HK-2 (cell line): ENCODE results near the gene PTH2.
"Not testable (repeated sequence)": the region's sequence is repeated elsewhere in the genome, so short reads cannot be mapped to it uniquely, and the experiment has no call there.

Experiments used
- DNase-seq: peaks from one replicate; pipeline ENCODE4 v3.0.0-alpha.2; 2018; ENCODE audit not compliant: unreplicated experiment

Gene PTH2, protein sequence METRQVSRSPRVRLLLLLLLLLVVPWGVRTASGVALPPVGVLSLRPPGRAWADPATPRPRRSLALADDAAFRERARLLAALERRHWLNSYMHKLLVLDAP

DNA sequence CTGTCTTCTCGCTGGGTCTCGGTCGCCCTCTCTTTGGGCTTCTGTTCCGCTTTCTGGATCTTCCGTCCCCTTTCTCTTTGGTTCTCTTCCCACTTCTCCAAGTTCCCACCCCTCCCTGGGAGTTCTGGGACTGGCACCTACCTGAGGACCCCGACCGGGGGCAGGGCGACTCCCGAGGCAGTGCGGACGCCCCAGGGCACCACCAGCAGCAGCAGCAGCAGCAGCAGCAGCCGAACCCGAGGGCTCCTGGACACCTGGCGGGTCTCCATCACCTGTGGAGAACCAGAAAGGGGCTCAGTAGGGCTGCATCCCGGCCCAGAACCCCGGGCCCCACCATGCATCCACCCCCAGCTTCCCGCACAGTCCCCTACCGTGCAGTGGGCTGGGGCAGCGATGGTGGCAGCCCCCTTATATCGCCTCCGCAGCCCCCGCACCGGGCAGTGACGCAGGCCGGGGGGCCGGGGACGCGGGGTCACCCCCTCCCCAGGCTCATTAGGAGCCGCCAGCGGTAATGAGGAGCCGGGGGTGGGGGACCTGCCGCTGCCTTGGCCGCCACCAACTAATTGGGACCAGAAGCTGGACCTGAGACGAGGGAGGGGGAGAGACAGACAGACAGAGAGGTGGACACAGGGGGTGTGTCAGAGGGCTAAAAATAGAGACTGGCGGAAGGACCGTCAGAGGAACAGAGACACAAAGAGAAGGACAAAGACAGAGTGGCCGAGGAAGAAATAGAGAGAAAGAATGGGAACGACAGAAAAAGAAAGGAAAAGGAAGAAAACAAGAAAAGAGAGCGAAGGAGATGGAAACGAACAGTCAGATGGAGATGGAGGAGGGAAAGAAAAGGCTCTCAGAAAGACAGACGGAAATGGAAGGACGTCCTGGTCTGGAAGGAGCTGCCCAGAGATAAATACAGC lies at the start of gene PTH2:
TSS of gene PTH2 (minus strand) at position 371 of the 914 bp plus-strand sequence. CDS start at position 269, 102 bp downstream.
- DNase-seq, result no peak

DNA sequence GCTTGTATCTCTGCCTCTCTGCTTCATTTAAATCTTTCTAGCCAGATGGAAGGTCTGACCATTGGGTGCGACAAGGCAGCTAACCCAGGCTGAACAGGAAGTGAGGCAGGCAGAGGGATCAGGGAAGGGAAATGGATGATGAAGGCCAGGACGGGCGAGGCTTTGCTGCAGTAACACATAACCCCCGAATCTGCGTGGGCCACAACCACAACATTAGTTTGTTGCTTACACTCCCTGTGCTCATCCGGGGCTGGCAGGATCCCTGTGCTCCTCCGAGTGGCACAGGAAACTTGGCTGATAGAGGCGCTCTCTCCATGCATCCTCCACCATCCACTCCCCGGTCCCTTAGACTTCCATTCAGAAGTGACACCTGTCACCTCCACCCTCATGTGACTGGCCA lies 49.7 kb upstream of the PTH2 start:
- DNase-seq, result no peak

DNA sequence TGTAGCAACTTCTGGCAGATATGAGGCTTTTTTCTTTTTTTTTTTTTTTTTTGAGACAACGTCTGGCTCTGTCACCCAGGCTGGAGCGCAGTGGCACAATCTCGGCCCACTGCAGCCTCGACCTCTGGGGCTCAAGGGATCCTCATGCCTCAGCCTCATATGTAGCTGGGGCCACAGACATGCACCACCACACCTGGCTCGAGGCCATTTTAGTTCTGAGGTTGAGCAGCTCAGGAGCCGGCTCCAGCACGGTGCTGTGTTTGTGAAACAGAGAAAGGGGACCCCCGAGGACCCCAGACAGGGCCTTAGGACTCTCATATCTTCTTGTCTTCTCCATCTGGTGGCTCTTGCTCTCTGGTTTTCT lies 47.4 kb upstream of the PTH2 start:
- no peak for DNase-seq

DNA sequence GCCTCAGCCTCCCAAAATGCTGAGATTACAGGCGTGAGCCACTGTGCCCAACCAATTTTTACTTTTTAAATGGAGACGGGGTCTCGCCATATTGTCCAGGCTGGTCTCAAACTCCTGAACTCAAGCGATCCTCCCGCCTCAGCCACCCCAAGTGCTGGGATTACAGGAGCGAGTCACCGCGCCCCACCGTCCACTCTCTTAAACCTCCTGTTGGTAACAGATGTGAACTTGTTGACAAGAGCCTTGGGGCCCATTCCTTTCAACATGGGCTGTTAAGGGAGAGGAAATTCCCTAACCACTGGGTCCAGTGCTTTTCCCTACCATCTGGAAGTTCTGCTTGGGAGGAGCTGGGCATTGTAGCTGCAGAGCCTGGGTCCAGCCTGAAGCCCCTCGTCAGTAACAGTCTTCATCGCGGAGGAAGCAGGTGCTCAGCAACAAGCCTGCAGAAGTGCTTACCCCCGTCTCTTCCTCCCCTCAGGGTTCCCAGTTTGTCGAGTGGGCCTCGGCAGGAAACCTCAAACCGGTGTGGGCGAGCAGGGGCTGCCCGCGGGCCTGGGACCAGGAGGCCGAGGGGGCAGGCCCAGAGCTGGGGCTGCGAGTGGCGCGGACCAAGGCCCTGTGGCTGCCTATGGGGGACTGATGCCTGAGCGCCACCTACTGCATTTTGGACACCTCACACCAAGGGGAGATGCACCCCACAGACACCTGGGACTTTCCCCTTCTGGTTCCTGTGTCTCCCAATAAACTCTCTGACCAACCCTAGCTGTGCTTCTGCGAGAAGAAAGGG lies 46.8 kb upstream of the PTH2 start:
- DNase-seq, result no peak

DNA sequence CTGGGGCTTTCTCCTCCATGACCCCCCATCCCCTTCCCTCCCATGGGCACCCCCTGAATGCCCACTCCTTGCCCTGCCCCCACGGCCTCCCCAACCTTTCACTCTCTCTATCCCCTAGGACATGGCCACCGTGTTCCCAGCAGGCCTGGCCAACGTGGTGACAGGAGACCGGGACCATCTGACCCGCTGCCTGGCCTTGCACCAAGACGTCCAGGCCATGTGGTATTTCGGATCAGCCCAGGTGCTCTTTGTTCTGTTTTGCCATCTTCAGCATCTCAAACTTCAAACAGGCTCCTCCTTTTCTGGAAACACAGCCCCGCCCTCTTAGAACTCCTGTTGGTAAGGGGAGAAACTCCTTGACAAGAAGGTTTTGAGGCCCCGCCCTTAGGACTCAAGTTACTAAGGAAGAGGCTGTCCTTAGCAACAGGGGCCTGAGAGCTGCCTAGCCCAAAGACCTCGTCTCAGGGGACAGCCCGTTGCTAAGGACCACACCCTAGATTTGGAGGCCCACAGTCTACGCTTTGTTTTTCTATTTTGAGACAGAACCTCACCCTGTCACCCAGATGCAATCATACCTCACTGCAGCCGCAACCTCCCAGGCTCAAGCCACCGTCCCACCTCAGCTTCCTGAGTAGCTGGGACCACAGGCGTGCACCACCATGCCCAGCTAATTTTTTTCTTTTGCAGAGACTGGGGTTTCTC lies 45.7 kb upstream of the PTH2 start:
- DNase-seq, result no peak

DNA sequence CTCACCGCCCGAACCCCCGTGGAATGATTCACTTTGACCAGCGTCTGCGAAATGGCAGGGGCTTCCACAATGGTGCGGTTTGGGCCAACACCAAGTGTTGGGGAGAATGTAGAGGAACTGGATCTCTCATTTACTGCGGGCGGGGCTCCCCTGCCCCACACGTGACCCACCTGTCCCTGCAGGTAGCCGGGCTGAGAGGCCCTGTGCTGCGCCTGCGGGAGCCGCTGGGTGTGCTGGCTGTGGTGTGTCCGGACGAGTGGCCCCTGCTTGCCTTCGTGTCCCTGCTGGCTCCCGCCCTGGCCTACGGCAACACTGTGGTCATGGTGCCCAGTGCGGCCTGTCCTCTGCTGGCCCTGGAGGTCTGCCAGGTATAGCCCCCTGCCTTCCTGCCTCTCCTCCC lies 45.0 kb upstream of the PTH2 start:
- DNase-seq, result no peak

DNA sequence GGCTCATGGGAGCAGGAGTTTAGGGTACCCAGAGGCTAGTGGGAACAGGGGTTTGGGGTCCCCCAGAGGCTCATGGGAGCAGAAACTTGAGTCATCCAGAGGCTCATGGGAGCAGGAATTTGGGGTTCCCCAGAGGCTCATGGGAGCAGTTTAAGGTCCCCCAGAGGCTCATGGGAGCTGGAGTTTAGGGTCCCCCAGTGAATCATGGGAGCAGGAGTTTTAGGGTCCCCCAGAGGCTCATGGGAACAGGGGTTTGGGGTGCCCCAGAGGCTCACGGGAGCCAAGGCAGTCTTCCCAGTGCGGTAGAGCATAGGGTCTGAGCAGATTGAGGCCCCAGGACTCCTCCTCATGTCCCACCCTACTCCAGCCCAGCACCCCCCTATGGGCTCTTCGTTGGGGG lies 42.1 kb upstream of the PTH2 start:
- no peak for DNase-seq

DNA sequence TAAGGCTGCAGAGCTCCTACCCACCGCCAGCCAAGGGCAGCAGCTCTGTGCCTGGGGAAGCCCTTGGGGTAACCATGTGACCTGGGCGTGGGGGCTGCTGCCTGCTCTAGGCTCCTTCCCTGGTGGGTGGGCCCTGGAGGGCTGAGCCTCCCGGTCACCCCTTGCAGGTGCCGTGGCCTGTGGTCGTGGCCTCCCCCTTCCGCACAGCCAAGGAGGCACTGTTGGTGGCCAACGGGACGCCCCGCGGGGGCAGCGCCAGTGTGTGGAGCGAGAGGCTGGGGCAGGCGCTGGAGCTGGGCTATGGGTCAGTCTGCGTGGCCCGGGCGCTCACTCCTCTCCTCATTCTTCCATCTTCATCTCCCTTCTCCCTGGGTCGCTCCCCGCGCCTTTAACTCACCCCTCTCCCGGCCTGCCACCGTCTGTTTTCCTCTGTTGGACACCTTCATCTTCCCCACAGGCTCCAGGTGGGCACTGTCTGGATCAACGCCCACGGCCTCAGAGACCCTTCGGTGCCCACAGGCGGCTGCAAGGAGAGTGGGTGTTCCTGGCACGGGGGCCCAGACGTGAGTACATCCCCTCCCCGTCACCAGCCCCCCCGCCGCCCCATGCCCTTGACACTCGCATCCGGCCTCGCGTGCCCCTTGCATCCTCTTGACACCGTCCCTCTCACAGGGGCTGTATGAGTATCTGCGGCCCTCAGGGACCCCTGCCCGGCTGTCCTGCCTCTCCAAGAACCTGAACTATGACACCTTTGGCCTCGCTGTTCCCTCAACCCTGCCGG lies 40.9 kb upstream of the PTH2 start:
- DNase-seq, result no peak

DNA sequence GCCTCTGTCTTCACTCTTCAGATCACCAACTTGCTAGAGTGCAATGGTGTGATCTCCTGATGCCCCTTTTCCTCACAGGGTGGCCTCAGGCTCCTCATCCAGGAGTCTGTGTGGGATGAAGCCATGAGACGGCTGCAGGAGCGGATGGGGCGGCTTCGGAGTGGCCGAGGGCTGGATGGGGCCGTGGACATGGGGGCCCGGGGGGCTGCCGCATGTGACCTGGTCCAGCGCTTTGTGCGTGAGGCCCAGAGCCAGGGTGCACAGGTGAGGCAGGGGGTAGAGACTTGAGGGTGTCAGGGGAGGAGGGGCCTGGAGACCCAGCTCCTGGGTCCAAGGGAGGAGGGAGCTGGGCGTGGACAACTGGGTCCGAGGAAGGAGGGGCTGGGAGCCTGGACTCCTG lies 39.3 kb upstream of the PTH2 start:
- DNase-seq, result no peak

DNA sequence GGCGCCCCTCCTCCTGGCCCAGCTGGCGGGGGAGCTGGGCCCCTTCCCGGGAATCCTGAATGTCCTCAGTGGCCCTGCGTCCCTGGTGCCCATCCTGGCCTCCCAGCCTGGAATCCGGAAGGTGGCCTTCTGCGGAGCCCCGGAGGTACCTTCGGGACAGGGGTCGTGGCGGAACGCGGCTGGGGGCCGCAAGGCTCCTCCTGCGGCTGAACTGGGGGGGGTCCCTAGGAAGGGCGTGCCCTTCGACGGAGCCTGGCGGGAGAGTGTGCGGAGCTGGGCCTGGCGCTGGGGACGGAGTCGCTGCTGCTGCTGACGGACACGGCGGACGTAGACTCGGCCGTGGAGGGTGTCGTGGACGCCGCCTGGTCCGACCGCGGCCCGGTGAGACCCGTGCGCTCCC lies 38.4 kb upstream of the PTH2 start:
- no peak for DNase-seq

DNA sequence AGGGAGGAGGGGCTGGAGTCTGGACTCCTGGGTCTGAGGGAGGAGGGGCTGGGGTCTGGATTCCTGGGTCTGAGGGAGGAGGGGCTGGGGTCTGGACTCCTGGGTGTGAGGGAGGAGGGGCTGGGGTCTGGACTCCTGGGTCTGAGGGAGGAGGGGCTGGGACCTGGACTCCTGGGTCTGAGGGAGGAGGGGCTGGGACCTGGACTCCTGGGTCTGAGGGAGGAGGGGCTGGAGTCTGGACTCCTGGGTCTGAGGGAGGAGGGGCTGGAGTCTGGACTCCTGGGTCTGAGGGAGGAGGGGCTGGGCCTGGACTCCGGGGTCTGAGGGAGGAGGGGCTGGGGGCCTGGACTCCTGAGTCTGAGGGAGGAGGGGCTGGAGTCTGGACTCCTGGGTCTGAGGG lies 37.9 kb upstream of the PTH2 start:
- not testable (repeated sequence) for DNase-seq

DNA sequence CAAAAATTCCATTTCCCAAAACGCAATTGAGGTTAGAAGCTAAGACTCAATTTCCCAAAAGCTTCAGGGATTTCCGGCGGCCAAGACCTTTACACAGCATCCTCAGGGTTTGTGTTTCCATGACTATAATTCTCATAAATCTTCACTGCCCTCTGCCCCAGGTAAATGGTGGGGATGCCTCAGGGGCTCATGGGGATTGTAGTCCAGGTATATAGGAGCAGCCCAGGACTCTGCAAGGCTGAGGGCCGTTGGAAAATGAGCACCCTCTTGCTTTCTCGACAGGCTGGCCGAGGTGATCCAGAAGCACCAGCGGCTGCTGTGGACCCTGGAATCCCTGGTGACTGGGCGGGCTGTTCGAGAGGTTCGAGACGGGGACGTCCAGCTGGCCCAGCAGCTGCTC lies 36.1 kb upstream of the PTH2 start:
- no peak for DNase-seq

DNA sequence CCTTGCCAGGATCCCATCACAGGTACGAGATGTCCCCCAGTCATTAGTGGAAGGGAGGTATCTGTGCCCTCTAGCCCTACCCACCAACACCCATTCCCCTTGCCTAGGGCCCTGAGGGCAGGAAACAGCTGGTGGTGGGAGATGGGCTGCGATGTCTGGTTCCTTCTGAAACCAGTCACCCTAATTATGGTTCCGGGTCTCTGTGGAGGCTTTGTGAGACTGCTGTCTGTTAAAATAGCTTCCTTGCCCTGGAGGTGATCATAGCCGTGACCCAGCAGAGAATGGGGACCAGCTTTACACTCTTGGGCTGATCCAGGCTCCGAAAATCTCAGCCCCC lies 35.3 kb upstream of the PTH2 start:
- DNase-seq, result no peak

DNA sequence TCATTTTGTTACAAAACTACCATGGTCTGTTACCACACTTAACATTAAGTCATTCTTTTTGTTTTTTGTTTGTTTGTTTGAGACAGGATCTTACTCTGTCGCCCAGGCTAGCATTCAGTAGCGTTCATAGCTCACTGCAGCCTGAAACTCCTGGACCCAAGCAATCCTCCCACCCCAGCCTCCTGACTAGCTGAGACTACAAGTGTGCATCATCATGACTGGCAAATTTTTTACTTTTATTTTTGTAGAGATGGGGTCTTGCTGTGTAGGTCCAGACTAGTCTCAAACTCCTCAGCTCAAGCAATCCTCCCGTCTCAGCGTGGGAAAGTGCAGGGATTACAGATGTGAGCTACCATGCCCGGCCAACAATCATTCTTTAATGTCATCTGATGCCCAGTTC lies 33.1 kb upstream of the PTH2 start:
- no peak for DNase-seq

DNA sequence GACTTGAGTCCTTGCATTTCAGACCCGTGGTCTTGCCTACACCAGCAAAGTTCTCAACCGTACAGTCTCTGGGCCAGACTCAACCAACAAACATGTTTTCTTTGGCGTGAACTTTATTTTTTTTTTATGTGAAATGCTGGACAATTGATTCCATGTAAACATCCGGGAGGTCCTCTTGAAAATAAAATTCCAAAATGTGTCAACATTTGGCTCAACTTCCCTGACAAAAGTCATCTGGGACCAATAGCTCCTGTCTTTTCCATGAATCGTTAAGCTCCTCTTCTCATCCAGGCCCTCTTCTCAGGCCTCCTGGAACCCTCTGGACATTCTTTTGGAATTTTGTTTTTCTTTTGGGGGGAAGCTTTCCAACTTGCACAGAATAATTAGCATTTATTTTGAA lies 32.5 kb upstream of the PTH2 start:
- no peak for DNase-seq

DNA sequence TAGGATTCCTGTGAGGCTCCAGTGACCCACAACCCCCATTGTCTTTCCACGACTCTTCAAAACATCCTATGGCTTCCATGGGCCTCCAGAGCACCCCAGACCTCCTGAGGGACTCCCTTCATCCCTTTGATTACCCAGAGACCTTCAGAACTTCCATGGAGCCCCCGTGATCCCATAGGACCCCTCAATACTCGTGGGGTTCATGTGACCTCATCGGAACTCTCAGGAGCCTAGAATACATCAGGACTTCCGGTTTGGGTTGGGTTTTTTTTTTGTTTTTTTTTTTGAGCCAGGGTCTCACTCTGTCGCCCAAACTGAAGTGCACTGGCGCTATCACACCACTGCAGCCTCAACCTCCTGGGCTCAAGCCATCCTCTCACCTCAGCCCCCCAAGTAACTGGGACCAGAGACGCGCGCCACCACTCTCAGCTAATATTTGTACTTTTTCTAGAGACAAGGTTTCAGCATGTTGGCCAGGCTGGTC lies 30.6 kb upstream of the PTH2 start:
- DNase-seq, result no peak

DNA sequence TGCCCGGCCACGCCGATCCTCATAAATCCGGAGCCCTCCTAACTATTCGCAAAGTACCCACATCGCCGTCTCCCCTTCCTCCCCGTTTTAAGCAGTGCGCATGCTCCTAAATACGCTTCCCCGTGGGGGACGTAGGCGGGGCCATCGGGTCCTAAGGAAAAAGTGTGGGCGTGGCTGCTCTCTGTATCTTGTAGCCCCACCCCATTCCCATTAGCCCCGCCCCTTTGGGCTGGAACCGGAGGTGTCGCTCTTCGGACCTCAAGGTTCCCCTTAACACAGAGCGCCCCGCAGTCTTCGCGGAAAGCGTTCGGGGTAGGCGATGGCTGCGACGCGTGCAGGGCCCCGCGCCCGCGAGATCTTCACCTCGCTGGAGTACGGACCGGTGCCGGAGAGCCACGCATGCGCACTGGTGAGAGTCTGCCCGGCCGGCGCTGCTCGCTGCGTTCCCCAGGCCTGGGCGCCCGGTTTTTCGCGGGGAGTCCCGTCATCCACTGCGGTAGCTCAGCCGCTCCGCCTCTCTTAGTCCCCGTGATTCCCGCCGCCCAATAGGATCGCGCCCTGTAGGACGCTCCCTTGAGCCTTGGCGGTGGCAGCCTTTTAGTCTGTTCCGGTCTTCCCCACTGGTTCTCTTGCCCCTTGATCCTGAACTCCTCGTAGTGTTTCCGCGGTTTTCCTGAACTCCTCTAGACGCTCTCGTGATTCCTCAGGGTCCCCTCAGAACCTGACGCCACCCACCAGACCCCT lies 29.9 kb upstream of the PTH2 start, which contains the start of gene ALDH16A1:
TSS of gene ALDH16A1 (plus strand) at position 213 of the 744 bp plus-strand sequence. CDS start at position 320, 107 bp downstream.
- DNase-seq, result peak; percentile 98

DNA sequence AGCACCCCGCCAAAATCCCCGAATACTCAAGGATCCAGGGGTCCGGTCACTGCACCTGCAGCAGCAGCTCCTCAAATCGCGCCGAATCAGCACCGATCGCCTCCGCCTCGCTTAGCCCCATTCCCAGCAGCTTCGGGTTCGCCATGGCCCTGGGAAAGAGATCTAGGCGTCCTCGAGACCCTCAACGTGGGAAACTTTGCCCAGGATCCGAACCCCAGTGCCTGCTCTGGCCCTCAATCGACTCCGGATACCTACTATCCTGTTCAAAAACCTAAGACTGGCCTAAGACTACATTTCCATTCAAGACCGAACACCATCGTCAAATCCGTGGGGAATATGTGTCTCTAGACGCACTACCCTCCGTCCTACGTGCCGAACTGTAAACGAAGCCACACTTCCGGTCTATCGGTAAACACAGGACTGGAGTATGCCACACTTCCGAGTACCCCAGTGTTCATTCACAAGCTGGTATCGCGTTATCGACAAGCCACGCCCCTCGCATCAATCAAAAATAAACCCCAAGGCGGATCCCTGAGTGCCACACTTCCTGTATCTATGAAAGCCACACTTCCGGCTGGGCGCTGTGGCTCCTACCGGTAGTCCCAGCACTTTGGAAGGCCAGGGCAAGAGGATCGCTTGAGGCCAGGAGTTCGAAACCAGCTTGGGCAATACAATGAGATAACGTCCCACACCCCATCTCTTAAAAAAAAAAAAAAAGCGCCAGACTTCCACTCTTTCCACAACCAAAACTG lies 28.4 kb upstream of the PTH2 start, which contains the start of gene PIH1D1:
TSS of gene PIH1D1 (minus strand) at position 385 of the 752 bp plus-strand sequence. CDS start at position 145, 240 bp downstream.
- peak; percentile 96 for DNase-seq

DNA sequence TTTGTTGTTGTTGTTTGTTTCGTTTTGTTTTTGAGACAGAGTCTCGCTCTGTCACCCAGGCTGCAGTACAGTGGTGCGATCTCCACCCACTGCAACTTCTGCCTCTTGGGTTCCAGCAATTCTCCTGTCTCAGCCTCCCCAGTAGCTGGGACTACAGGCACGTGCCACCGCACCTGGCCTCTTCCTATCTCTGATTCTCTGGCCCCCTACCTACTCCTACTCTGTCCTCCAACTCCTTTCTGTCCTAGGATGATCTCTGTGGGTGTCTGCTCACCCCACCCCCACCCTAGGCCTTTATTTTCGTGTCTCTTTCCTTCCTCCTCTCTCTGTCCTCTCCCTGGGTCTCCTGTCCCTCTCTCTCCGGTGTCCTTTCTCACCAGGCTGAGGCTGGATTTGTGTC lies 27.2 kb upstream of the PTH2 start:
- DNase-seq, result no peak

DNA sequence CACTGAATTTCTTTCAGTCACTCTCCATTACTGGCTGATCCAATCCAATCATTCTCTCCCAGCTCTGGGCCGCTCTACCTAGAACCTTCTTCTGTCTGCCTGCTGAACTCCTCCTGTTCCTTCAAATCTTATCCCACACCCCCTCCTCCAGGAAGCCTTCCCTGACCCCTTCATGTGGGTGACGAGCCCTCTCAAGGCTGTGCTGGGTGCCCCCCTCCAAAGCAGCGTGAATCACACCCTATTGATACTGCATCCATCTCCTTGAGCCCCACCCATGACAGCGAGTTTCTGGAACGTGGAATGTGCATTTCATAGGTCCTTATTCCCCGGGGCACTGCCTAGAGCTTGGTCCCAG lies 25.2 kb upstream of the PTH2 start:
- no peak for DNase-seq
